Left kidney (tissue), 2 donors: ENCODE measurements around the gene LRIG2. TPM values are rescaled to one million over a fixed set of nuclear protein-coding genes. Genes with fewer than 3 reads are reported as not detected.
"Not testable (repeated sequence)": the region's sequence is repeated elsewhere in the genome, so short reads cannot be mapped to it uniquely, and the experiment has no call there.

Source experiments
- DNase-seq: peaks from one replicate; pipeline ENCODE4 v3.0.0-alpha.2; 2013
- polyA plus RNA-seq: library from polyadenylated mRNA; unstranded; fragments of 120-200 nt; gene quantifications from one replicate; pipeline ENCODE4 v1.2.1, GENCODE V29; 2013; ENCODE audit not compliant: insufficient read length

Gene LRIG2
- polyA plus RNA-seq, 1 donor, result 24.4 TPM

DNA sequence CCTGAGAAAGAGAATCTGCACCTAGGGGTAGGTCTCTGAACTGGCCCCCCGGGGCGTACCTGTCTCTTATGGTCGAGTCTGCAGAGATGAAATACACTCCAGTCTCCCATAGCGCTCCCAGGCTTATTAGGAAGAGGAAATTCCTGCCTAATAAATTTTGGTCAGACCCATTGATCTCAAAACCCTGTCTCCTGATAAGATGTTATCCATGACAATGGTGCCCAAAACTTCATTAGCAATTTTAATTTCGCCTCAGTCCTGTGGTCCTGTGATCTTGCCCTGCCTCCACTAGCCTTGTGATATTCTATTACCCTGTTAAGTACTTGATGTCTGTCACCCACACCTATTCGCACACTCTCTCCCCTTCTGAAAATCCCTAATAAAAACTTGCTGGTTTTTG lies 85.7 kb downstream of the LRIG2 start:
- DNase-seq, result not testable (repeated sequence)

DNA sequence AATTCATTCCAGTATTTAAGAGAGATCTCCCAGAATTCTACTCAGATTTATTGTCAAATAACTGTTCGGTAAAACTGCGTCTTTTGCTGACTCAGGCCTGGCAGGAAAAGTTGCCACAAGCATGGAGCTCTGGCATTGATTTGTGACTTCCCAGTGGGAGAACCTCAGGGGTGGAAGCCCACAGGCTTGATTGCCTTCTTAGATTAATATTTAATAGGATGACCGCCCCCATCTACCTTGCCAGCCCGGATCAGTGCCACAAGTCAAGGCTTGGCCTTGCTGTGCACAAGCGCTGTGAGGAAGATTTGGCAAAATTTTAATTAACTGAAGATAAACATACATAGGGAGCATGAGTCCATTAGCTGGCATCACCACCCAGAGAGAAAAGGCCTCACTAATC lies 93.5 kb downstream of the LRIG2 start:
- no peak for DNase-seq

DNA sequence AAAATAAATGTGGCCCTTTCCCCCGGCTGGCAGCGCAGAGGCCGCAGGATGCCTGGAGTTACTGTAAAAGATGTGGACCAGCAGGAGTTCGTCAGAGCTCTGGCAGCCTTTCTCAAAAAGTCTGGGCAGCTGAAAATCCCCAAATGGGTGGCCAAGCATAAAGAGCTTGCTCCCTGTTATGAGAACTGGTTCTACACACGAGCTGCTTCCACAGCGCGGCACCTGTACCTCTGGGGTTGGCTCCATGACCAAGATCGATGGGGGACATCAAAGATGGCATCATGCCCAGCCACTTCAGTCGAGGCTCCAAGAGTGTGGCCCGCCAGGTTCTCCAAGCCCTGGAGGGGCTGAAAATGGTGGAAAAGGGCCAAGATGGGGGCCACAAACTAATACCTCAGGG lies 95.9 kb downstream of the LRIG2 start:
- DNase-seq, result no peak

DNA sequence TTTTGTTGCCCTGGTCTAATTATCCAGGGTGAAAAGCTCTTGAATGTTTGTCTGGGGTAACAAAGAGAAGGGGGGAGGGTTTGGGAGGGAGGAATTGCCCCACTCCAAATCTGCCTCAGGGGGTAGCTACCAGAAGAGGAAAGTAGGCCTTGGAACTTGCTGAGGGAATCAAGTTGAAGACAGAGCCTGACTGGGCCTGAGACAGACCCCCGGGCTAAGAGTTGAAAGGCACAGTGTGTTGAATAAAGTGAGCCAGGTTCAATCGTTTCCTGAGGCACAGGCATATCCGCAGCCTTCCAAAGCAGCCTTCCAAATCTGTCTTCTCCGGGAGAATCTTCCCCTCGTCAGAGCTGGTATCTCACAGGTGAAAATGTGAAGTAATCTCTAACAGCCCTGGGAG lies 96.6 kb downstream of the LRIG2 start:
- DNase-seq, result no peak

DNA sequence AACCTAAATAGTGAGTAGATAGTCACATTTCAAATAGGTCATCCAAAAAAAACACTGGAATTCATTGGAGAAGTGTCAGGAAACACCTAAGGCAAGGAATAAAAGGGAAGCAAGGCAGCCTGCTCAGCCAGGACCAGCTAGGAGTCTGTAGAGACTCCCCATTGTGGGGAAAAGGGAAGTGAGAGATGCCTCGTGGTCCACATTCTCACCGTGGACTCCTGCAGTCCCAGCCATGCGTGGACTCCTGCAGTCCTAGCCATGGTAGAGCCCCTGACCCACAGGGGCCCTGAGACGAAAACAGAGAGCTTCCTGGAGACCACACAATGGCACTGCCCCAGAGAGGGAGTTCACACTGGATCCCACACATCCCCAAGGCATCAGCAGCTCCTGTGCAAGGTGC lies 97.5 kb downstream of the LRIG2 start:
- DNase-seq, result no peak

DNA sequence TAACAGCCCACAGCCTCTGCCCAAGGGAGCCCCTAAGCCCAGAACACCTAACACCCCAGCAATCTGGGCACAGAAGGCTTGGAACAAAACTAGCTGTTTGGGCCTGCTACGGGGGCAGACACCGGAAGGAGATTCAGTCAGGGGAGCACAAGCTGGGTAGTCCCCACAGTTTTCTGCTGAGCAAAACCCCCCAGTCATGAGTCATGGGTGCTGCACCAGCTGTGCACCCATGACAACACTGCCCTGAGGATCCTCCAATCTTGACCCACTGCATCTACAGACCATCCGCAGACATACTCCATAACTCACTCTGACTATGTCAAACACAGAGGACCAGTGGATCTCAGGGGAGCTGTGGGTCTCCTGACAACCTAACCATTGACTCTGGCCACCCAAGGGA lies 105.1 kb downstream of the LRIG2 start:
- DNase-seq, result no peak

DNA sequence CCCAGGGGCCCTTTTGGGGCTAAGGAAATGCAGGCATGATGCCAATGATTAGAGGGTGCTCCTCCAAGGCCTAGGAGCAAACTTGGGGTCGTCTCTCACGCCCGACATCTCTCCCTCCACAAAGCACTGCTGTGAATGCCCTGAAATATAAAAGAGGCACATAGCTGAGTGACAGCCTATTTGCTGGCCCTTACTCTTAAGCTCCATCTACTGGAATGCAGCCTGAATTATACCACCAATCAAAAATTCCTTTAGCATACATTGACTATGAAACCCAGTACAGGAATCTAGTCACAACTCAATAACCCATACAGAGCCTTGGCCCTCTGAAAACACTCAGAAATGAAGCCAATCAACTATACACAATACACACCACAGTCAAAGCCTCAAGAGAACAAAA lies 105.5 kb downstream of the LRIG2 start:
- no peak for DNase-seq

Other genes starting within 250 kb of the LRIG2 start
- gene SLC16A1, start 117.0 kb upstream of the LRIG2 start, polyA plus RNA-seq, result 61.9 TPM